GM19351 (cell line): ENCODE results near the gene HOXB6.

Experiments used
- ATAC-seq: cut with Tn5 transposase; IDR thresholded peaks from one replicate; pipeline ENCODE4 v1.9.1; 2021; ENCODE audit warnings: mild to moderate bottlenecking, moderate library complexity; ENCODE audit not compliant: unreplicated experiment

The HOXB6 gene

GRCh38 chr17:48604770-48605329, at the start of gene HOXB6:
HOXB6 (minus strand) TSS chr17:48604986; CDS start chr17:48598150, 6,836 bp downstream.
- no peak for ATAC-seq

GRCh38 chr17:48649741-48650140, 45.0 kb upstream of the HOXB6 start:
- no peak for ATAC-seq

DNA sequence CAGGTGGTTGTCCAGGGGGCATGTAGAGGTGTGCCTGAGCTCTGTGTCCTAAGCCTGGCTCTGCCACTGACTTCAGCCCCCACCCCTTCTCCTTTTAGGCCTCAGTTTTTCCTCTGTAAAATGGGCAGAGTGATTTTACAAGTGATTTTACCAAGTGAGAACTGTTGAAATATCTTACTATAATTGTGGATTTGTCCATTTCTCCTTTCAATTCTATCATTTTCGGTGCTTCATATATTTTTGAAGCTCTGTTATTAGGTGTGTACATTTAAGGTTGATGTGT, 43.1 kb upstream of the HOXB6 start:
- ATAC-seq: no peak

GRCh38 chr17:48647103-48647962, 42.5 kb upstream of the HOXB6 start:
- ATAC-seq: no peak

DNA sequence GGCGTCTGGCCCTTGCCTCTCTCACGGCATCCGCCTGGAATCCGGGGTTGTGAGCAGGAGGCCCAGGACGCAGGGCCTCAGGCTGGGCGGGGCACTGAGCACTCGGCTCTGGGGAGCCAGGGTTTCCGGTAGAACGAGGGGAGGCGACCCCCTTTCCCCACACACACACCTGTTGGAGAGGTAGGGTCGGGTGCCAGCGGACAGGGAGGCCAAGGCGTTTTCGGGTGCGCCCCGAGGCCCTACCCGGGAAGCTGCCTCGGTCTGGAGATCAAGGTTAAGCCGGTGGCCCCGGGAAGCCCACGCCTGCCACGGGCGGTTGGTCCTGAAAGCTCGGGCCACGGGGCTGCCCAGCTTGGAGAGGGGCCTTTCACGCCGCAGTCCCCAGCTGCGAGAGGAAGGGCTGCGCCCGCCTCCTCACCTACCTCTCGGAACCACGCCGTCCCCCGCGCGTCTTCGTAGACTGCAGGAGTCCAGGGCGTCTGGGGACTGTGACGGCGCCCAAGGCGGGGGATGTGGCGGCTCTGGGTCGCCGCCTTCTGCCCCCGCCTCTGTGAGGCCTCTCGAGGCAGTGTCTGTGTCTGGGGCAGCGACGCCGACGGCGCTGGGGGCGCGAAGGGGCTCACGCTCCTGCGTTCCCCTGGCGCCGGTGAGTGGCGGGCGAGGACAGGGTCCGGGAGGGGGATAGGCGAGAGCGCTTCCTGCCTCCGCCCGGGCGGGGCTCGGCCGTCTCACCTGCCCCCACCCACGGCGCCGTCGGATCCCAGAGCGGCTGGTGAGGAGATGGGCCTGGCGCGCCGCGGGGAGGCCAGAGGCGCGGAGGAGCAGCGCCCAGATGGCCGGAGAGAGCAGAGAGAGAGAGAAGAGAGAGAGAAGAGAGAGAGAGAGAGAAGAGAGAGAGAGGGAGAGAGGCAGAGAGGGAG, 41.7 kb upstream of the HOXB6 start:
- ATAC-seq: no peak

DNA sequence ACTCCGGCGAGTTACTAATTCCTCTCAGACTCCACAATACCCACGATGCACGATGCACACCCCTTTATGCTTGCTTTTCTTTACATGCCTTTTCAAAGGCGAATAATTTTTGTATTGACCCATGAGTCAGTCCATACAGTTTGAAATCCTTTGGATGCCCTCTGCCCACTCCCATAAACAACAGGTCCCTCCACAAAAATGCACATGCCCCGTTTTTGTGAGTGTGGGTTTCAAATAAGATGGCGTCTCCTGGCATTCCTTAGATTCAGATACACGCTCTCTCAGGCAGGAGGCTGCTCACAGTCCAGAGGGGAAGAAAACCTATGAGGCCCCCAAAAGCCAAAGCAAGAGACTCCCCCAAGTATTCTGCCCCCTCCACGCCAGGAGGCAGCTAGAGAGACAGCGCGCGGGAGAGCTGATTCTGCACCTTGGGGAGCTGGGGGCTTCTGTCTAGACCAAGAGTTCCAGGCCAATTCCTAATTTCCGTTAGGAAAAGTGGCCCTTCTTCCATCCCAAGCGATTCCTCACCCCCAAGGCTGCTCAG, 40.9 kb upstream of the HOXB6 start:
- no peak for ATAC-seq

GRCh38 chr17:48644910-48645557, 40.2 kb upstream of the HOXB6 start:
- no peak for ATAC-seq

DNA sequence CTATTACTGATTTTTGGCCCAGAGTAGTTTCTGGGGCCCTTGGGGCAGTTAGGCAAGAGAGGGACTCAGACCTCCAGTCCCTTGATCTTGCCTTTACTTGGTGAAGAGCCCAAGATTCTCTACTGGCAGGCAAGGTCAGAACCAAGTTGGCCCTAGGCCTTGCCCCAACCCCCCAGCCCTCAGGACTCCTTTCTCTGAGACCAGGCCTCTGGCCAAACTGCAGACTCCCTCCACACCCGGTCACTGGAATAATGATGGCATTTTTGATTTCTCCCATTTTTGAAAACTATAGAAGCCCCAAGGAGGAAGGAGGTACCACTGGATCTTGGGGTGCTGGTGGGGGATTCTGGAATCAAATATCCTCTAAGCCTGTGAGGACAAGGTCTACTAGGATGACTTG, 39.4 kb upstream of the HOXB6 start:
- no peak for ATAC-seq

GRCh38 chr17:48643697-48644012, 38.9 kb upstream of the HOXB6 start:
- no peak for ATAC-seq

DNA sequence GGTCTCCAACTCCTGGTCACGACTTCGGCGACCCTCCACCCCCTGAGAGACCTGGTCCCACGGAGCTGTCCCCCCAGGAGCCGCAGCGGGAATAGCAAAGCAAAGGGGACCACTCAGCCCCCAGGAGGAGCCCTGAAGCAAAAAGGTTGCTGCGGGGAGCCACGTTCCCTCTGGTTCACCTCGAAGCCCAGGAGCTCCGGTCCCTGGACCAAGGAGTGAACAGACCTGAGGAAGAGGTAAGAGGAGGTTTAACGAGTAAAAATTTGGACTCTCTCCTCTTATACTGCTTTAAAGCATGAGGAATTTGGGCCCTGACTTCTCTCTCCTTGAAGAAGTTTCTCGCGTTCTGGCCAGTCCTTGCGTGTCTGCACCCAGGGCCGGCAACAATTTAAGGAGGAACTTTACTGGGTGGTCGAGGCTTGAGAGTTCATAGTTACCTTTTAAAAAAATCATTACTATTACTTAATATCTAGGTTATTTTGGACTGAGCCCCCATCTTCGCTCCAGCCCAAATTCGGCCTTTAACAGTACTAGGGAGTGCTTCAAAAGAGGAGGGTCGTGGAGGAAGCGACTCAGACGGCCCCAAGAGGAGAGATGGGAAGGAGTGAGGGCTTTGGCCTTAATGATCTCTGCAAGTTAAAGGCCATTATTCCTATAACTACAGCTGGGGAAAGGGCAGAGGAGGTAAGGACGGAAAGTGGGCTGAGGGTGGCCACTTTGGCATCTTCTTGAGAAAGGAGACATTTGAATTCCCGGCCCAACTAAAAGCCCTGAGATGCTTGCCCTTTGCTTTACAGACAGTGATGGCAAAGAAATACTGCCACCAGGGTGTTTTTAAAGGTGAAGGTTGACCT, 38.3 kb upstream of the HOXB6 start:
- no peak for ATAC-seq

- no peak for ATAC-seq
Observed at GRCh38 chr17:48642059-48642842, 37.5 kb upstream of the HOXB6 start.

- no peak for ATAC-seq
Observed at GRCh38 chr17:48641541-48642058, 36.8 kb upstream of the HOXB6 start.

GRCh38 chr17:48640858-48641180, 36.0 kb upstream of the HOXB6 start:
- ATAC-seq: no peak

DNA sequence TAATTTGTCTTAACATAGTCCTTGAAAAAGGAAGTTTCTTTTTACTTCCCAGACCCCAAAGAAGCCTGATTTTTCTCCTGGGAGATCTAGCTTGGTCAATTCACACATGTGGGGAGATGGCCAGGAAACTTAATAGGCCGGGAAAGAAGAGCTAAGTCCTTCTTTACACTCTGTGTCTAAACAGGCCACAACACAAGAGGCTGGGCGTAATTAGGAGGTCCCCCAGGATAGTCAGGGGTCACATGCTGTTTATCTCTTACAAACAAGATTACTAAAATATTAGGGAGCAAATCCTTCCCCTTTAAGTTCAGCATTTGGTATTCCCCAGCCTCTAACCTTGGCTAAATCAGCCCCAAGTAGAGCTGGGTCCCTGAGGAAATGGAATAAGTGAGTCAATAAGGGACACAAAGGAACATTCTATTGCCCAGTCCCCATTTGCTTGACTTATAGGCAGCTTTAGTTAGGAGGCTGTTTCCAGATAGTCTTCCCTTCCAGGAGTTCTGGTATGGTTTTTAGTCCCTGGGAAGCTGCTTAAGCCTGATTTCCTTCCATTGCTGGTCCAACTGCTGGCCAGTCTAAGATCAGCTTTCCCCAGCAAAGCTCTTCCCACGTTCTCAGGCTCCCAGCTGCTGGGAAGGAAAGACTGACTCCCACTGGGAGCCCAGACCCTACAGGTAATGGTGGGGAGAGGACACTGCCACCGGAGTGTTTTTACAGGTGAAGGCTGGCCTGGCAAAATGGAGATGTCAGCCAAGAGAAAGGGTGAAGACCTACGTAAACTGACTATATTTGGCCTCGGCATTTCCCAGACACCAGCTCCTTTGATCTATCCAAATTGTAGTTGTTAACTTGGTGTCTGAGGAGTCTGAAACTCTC, 35.4 kb upstream of the HOXB6 start:
- no peak for ATAC-seq

- no peak for ATAC-seq
Observed at GRCh38 chr17:48639136-48639535, 34.4 kb upstream of the HOXB6 start.

- no peak for ATAC-seq
Observed at GRCh38 chr17:48637323-48638260, 32.8 kb upstream of the HOXB6 start.
